Activated CD4-positive, alpha-beta T cell treated with anti-CD3 and anti-CD28 coated beads, Interleukin-2, Interleukin-6, amounts not matched to agents 100 ng/mL and 50 ng/mL, durations not matched to agents 16 hours and 8 hours (primary cell): Measurements from ENCODE around the gene ETV1.

ENCODE experiments used
- DNase-seq: peaks from one replicate; pipeline ENCODE4 v3.0.0-alpha.2; 2020

ETV1 gene

DNA sequence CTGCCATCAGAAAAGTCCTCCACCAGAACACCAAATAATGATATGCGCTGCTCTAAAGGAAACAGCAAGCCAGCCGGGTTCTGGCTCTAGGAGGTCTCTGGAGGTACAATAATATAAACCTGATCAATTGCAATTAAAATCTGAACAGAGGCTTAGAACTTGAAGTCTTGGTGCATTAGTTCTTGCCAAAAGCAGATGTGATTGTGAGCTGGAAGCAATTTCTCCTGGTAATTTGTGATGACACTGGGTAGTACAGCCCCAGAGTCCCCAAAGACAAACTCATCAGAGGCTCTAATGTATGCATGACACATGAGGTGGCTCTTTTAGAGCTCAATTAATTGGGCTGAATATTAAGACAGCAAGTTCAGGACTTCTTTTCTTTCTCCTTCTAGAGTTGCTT, 3.3 kb downstream of the ETV1 start:
- DNase-seq, result no peak

DNA sequence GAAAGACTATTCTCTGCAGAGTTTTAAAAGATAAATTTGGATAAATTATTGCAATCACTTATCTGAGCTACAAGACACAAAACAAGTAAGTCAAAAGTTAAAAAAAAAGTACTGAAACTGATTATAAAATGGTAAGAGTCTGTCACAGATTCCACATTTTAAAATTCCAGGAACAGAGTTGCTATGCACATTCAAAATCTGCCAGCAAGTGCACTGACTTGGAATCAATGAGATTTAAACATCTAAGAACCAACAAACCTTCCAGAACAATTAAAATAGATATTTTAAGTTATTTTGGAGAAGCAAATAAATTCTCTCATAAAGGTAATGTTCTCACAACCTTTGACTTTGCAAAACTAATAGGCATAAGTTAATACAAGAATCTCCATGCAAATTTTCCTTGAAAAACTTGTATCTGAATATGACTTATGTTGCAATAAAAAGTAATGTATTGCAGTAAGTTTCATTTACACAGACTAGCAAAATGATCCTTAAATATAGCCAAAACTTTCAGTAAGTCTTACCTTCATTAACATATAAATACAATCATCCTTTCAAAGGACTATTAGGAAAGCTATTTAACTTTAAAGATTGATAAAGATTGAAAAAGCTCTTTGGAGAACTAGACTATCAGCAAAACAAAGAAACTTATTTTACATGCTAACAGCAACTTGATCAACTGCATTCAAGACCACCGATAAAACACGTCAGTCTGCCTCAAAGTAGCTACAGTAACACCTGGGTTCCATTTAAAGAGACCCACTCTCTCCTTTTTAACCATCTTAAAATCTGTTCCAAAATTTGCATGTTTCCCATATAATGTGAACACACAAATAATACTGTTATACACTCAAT, 4.4 kb downstream of the ETV1 start:
- DNase-seq, result no peak

DNA sequence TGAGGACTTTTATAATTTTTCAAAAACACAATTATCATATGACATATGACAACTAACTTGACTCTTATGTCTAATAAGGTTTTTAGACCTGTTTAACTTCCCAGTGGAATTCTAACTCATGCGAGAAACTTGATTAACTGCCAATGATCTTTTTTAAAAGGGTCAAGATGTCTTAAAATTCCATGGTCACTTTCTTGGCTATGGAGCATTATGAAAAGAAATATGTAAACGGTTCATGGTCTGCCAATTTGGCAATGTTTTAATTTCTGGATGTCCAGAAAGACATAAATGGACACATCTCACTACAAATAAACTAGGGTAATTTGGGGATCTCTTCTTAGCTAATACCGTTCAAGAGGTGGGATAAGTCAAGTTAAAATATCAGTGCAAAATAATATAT, 5.4 kb downstream of the ETV1 start:
- DNase-seq, result no peak

DNA sequence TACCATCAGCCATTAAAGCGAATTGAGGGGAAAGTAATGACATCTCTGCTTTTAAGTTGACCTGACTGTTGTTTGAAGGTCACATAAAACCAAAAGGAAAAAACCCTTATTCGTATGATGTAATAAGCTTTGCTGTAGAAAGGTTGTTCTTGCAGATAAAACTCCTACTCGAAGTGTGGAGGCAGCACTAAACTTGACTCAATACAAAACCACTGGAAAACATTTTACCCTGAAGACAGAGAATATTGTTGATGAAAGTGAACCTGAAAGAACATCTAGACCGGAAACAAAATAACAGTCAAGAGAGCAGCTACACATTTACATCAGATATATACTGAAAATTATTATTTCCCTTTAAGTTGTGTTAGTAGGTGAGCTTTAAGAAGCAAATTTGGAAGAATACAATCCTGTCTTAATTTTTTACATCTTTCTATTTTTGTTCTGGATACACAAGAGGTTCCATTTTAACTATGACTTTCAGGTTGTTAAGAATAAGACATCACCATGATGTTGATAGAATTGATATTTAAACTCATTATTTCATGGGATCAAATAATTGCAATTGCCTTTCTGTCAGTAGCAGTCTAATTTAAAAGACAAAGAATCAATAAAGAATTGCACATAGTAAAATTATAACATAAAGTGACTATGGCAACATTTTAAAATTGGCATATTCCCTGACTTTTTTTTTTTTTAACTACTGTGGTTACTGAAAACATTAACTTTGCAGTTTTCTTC, 6.4 kb downstream of the ETV1 start:
- no peak for DNase-seq

DNA sequence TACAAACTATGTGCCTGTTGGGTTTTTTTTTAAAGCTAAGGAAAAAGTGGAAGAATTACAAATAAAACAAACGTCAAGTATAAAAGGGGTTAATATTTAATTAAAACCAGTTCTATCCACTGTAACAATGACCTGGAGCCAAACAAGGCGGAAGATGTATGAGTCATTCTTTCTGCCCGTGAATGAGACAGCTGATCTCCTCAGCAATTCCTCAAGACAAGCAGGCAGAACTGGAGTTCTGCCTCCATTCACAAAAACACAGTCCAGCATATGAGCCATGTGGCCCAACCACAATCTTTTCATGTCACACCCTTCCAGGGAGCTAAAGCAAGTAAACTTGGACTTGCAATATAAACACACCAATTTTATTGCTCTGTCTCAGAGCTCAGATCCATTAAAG, 8.4 kb downstream of the ETV1 start:
- DNase-seq, result no peak

DNA sequence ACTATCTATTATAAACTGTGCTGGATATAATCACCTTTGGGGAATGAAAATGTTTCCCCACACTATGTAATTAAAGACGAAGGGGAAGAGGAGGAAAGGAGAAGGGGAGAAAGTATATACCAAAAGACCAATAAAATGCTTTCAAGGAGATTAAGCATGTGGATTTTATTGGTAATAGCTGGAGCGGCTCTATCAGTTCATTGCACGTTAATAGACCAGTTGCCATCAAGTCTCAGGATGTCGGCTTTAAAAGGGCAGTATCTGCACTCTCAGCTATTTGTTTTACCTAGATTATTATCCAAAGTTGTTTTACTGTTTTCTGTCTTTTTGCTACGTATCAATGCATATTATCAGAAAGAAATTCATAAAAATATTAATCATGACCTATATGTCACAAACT, 9.0 kb downstream of the ETV1 start:
- DNase-seq, result no peak

DNA sequence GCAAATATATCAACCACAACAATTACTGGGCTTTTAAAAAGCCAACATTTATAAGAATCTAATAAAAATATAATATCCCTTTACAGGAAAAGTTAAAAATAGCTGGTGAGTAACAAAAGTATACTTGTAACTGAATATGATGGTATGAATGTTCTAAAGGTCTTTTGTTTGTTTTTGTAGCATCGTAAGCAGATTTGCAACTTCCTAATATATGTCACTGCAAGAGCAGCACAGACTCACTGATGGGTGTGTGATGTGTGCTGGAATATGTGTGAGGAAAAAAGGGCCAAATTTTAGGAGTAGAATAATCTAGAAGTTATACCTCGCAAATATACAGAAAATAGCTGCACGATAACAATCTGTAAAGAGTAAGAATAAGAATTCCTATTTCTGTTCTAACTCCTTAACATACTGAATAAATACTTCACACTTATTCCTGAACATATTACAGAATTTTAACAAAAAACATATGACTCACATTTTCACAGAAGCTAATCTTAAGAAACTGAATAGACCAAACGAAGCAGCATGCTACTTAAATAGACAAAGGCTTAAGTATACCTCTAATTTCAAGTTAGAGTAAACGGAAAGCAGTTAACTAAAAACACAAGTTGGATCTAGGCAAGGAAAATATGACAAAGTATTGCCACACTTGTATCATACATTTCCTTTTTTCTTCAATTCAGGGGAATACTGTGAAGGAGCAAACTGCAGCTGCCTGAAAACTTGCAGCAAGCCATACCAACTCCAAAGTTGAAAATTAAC, 9.6 kb downstream of the ETV1 start:
- no peak for DNase-seq

DNA sequence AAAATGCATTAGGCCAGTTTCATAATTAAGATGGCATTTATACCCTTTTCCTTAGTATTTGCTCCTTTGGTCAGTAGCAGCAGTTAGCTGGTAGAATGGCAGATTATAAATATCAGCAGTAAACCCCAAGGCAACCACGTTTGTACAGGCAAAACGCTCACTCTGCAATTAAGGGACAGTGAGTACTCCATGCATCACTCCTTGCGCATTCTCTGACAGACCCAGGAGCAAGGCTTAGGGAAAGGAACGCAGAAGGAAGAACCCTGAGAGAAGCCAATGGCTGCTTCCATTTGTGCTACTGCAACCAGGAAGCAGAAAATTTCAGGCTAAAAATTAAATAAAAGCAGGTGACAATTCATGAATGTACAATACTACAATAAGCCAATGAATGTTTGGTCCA, 12.9 kb downstream of the ETV1 start:
- DNase-seq, result no peak

DNA sequence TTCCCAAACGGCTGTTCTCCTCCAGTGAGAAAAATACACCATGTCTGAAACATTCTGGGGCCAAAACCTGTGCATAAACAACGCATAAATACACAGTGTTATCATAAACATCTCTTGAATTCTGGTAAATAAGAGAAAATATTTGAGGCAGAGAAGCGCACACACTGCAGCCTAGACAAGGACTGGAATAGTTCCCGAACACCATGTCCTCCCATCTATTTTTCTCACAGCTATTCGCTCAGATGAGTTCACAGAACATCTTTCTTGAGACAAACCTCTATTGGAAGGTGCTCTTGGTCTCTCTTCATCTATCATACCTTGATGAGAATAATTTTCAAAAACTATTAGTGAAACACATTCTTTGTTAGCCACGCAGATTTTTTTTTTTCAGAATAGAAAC, 24.4 kb downstream of the ETV1 start:
- DNase-seq, result no peak

DNA sequence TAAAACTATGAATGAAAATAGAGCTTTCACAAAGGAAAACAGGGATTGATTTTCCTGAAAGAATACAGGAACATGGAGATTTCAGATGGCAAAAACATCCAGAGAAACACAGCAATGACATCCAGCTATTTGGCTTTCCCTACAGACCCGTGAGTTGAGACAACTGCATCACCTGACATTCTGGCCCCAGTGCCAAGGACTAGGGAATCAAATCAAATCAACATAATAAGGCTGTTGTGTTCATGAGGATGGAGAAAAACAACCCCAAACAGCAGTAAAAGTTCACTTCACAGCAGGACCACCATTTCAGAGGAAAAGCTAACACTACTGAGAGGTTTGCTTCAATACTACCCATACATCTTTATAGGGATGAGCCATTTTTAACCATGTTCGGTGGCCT, 25.5 kb downstream of the ETV1 start:
- DNase-seq, result no peak

DNA sequence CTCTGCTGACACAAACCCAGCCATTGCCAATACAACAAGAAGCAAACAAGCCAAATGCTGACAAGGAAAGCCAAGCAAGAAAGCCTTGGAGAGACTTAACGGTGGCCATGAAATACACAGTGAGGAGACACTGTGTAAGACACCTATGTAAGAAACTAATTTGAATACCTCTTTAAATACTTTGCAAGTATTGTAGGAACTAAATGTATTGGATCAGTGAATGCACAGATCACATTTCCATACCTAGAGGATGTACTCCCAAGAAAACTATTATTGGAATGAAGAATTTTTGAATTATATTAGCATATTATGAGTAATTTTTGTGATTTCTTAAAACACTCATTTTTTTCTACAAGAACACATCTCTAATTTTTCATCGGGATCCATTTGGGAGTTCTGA, 34.0 kb downstream of the ETV1 start:
- DNase-seq, result no peak

DNA sequence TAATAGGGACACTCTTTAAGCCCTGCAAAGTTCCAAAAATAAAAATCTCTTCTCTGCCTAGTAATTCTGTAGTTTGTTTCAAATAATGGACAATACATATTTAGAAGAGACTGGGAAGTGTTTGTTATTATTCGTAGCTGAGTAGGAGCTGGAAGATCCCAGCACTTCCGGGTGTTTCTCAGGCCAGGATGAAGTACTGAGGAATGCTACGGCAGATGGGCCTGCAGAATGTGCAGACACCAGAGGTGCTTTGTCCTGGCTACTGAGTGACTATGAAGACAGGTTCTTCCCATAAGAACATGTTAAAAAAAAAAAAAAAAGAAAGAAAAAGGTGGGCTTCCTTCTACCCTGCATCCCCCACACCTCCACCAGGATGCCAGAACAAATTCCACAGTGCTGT, 36.1 kb downstream of the ETV1 start:
- DNase-seq, result no peak

DNA sequence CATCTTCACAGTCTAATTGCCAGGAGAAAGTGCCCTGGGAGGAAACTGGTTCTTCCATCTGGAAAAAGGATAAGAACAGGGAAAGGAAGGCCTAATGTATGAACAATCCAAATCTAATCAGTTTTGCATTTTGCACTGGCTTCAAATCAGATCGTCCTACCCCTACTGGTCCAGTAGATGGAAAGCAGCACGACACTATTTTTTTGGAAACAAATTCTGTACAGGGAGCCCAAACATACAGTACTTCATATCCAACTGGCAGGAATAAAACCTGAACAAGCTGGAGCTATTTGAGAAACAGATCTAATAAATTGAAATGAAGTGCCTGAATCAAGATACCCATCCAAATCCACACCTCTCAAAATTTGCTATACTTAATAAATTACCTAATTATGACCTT, 36.5 kb downstream of the ETV1 start:
- DNase-seq, result no peak

DNA sequence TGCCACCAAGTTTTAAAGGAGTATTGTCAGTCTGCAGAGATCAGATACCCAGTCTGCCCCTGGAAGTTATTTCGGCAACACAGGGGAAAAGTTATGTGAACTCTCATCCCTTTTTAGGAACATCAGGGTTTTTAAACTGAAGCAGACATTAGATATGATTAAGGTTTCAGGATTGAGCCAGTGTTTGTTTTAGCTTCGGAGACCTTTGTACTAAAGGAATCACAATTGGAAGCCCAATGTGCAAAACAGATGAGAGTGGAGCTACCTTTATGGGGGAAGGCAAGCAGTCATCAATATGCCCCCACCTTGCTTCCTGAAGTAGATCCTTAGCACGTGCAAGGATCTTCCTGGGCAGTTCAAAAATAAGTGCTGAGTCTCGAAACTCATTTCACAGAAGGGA, 39.5 kb downstream of the ETV1 start:
- DNase-seq, result no peak

DNA sequence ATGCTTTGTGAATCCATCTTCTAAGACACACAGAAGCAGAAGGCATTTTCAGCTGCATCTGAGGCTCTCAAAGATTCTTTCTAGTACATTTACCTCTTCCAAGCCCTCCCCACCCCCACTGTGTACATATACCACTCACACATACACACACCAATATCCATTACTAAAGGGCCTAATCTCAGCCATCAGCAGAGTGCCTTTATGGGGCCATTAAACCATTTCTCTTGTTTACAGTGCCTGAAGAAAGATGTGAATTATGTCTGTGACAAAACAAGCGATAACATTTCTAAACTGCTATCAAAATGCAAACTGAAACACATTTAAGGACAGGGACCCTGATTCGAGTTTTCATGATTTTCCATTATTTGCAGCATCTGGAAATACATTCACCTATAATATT, 40.0 kb downstream of the ETV1 start:
- no peak for DNase-seq

DNA sequence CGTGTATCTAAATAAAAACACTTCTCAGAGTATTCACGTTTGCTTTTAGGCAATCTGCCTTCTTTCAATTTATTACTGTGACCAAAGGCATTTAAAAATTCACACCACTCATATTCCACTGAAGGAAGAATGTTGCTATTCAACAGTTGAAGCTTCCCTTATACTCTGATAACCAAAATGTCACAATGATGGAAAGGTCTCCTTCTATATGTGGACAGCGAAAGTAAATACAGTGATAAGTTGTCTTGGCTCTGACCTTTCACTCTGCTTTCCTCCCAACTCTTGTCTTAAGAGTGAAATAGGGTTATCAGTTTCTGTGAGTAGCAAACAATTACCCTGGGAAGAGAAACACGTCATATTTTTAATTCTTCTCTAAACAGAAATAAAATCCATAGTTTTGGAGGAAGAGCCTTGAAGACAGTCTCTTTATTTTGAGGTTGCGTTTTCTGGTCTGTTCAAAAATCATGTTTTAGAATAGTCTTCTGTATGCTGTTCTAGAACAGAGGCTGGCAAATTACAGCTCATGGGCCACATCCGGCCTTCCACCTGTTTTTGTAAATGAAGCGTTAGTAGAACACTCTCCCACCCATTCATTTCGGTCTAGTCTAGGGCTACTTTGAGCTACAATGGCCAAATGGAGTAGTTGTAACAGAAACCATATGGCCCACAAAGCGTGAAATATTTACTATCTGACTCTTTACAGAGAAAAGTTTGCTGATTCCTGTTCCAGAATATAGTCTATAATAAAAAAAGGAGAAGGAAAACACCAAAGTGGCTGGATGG, 41.3 kb downstream of the ETV1 start:
- no peak for DNase-seq

DNA sequence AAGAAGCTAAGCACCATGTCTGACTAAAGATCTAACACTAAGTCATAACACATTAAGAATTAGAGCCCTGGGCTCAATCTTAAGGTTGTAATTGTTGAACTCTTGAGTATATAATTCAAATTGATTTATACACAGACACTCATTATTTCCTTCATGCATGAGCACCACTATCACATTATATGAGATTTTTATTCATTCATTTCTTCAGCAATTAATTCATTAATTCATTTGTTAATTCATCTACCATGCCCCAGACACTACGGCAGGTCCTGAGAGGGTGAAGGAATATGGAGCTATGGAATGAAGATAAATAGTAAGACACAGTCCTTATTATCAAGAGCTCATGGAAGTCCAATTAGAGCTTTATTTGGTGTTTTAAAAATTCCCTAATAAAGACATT, 41.9 kb downstream of the ETV1 start:
- no peak for DNase-seq

DNA sequence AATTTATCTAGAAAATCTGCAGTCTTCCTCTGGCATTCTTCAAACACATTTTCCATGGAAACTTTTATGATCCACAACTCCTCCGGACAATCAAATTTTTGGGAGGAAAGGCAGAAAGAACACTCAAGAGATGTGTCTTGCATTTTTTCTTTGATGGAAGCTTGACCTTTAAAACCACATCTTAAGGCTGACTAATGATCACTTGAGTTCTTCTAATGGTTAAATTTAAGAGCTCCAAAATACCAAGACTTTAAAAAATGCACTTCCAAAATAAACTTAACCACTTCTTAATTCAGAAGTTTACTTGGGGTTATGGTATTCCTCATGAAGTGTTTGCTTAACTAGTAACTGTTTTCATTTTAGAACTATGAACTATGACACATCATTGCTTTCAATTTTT, 43.3 kb downstream of the ETV1 start:
- no peak for DNase-seq

DNA sequence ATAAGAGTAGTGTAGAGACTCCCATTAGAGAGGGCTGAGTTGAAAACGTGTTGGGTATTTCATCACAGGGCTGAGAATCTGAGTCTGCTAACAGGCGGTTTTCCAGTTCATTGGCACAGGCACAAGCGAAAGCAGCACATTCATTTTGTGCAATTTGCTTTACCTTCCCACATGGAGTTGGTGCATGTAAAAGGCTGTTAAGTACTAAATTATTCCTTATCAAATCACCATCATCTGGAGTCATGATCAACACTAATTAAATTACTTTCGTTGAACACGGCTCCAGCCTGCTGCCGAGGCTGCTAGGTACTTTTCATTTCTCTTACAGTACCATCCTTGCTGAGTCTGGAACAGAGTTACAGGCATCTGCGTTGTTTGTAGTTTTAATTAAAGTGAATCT, 43.8 kb downstream of the ETV1 start:
- DNase-seq, result no peak

DNA sequence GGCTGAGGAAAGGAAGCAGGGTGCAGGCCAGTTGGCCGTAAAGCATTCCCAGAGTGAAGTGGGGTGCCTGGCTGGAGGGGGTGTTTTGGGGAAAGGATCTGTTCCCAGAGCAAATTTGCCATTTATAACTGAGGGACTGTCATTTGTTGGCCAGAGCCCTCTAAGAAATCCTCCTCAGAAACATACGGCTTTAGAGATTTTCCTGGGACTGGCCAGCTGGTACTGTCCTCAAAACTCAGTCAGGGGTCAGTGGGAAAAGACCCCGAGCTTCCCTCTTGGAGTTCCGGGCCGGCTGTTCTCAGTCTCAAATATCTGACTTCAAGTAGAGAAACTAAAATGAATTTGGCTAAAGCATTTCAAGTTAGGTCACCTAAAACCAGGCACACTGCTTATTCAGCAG, 55.9 kb downstream of the ETV1 start:
- no peak for DNase-seq

DNA sequence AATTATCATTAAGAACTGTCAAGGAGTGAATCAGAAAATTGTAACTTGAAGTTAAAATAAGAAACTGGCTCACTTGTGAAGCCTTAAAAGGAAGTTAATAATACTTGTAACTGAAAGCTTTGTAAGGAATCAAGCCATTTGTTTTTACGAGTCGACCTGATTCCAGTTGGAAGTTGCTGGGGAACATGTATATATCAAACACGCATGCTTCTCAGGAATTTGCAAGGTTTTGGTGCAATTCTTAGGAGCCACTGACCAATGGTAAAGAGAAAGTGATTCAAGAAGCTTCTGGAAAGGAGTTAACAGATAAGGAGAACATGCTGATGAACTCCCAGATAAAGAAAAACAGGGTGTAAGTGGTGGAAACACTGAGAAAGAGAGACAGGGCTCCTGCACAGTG, 56.4 kb downstream of the ETV1 start:
- no peak for DNase-seq

DNA sequence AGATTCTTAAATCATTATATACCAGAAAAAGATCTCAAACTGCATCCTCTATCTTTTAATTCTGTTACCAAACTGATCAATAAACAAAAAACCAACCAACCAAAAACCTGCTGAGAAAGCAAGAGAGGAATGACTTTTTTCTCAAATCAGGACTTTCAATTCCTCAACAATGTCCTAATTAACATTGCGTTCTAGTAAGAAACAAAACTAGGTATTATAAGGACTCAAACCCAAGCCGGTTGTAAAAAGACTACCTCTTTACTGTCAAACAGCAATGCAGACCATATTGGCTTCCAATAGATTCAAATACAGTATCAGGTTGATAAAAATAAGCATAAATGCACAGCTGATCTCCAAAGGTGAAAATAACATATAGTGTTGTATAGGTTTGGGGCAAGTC, 57.3 kb downstream of the ETV1 start:
- DNase-seq, result no peak

DNA sequence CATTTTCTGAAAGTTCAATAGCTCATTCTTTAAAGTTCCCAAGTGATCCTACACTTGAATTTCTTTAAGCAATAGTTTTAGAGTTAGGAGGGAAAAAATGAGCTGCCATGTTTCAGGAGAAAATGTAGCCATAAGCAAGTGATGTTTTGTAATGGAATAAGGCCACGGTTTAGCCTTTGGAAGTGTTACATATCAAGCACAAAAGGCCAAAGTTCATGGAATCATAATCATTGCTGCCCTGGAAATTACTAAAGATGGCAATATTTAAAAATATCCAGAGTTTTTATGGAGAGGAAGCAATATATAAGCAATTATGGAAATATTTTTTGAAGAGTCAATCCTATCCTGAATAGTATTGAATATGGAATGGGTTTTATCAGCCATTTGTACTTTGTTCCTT, 68.4 kb downstream of the ETV1 start:
- DNase-seq, result no peak
